Caco-2 (cell line): ENCODE data around the gene CCDC91. TPM values are rescaled to one million over a fixed set of nuclear protein-coding genes. Genes with fewer than 3 reads are reported as not detected.

Source experiments
- BruUV-seq: library from RNA; stranded (reverse); fragments of 400-500 nt; replicated peaks from 2 replicates; lab custom pipeline; 2021; lab: Mats Ljungman, UMichigan
- CTCF ChIA-PET: fragments of 300-600 bp; sonication (Branson Sonifier 250); formaldehyde crosslinking; loops from one replicate; lab custom pipeline; 2022; ENCODE audit warnings: antibody characterized with exemption; lab: Charles Lee
- POLR2A ChIA-PET: fragments of 300-600 bp; sonication (Branson Sonifier 250); formaldehyde crosslinking; loops from one replicate; lab custom pipeline; 2022; ENCODE audit warnings: antibody characterized with exemption; lab: Charles Lee
- DNase-seq, 2 experiments: peaks; one replicate each; pipeline versions ENCODE4 v3.0.0 to v3.0.0-alpha.2; 2020 to 2022
- H3K27me3 ChIP-seq: replicated peaks from 2 replicates; pipeline ENCODE4 v1.6.0; 2011; ENCODE audit warnings: low read length; ENCODE audit not compliant: control insufficient read depth, insufficient read depth
- H3K36me3 ChIP-seq: 2 replicates; pipeline ENCODE4 v1.5.1; 2011; ENCODE audit warnings: low read length; ENCODE audit not compliant: control insufficient read depth, insufficient read depth
- H3K4me1 ChIP-seq: fragments of 250-450 bp; sonication (Bioruptor Pico); 2 replicates; pipeline ENCODE4 v1.5.1; 2020; ENCODE audit warnings: mild to moderate bottlenecking
- H3K4me3 ChIP-seq: 2 replicates; pipeline ENCODE4 v1.5.1; 2011; ENCODE audit warnings: low read depth, mild to moderate bottlenecking, control low read depth, low read length
- H3K9me3 ChIP-seq: fragments of 250-450 bp; sonication (Bioruptor Pico); 2 replicates; pipeline ENCODE4 v1.5.1; 2020; ENCODE audit warnings: mild to moderate bottlenecking, moderate library complexity
- H3K27ac Mint-ChIP-seq: one replicate; pipeline ENCODE4 v1.8.0; 2022; ENCODE audit warnings: mixed read lengths; ENCODE audit not compliant: unreplicated experiment
- H3K27me3 Mint-ChIP-seq: one replicate; pipeline ENCODE4 v1.8.0; 2022; ENCODE audit warnings: mixed read lengths; ENCODE audit not compliant: insufficient read depth, unreplicated experiment
- H3K36me3 Mint-ChIP-seq: one replicate; pipeline ENCODE4 v1.8.0; 2022; ENCODE audit warnings: mild to moderate bottlenecking, mixed read lengths; ENCODE audit not compliant: insufficient read depth, unreplicated experiment
- H3K4me1 Mint-ChIP-seq: one replicate; pipeline ENCODE4 v1.8.0; 2022; ENCODE audit warnings: low read depth, mixed read lengths; ENCODE audit not compliant: unreplicated experiment
- H3K4me3 Mint-ChIP-seq: one replicate; pipeline ENCODE4 v1.8.0; 2022; ENCODE audit warnings: mild to moderate bottlenecking, moderate library complexity, mixed read lengths; ENCODE audit not compliant: unreplicated experiment
- H3K9me3 Mint-ChIP-seq: one replicate; pipeline ENCODE4 v1.8.0; 2022; ENCODE audit warnings: mixed read lengths; ENCODE audit not compliant: unreplicated experiment
- intact Hi-C: fragments of 100-400 bp; cut with micrococcal nuclease; formaldehyde crosslinking; loops from one replicate; pipeline ENCODE4 v1.10.0; 2022; ENCODE audit not compliant: unreplicated experiment
- total RNA-seq: library from RNA; stranded (reverse); gene quantifications from 2 replicates; pipeline ENCODE4 v1.2.3, GENCODE V29; 2022
- TF ChIP-seq, protein P1 (sequence below), 2 experiments: fragments of 200-600 bp in 1 of 2; IDR thresholded peaks; 1 replicate in 1 of 2; 2 replicates in 1 of 2; pipeline versions ENCODE4 v1.5.1 to v1.8.0; 2011 to 2022; ENCODE audit warnings: antibody characterized with exemption in 1 of 2, control low read depth in 1 of 2, inconsistent platforms in 1 of 2, low read depth in 1 of 2, low read length in 1 of 2, mild to moderate bottlenecking in 1 of 2, moderate library complexity in 1 of 2; ENCODE audit not compliant: insufficient read depth in 1 of 2, severe bottlenecking in 1 of 2, unreplicated experiment in 1 of 2

The CCDC91 gene
- total RNA-seq, 1 experiment from 2014 or later = 21.6 TPM

DNA sequence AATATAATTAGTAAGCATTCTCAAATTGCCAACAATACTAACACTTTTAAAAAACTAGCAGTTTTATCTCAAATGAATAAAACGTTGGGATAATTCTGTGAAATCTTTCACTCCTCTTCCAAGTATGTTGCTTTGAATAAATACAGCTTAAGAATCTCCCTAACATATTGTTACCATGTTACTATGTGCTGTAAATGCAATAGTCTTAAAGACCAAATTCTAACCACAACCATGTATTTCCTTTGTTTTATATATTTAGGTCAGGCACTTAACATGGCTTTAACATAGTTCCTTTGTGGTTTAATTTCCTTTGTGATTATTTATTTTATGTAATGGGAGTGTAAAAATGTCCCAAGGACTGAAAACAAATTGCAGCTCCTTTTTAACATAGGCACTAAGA is 33.9 kb upstream of the CCDC91 start:
- intact Hi-C loops = no loop called here

GRCh38 chr12:28156804-28157203 is 33.5 kb upstream of the CCDC91 start:
- CTCF ChIA-PET = interaction anchor here (0.7 to 1.2 kb wide), 2 partner anchors 9 to 11 kb away, joined by 3 read pairs; no protein-coding TSS in a partner anchor

More for the DNA sequence above, 33.9 kb upstream of the CCDC91 start:
- peaks cover 2% of the 10 kb centered on the region; the same call in 1 of the 2 replicates for H3K27me3 ChIP-seq
- CTCF ChIA-PET = interaction anchor here (0.7 to 1.2 kb wide), 2 partner anchors 10 to 11 kb away, joined by 3 read pairs; no protein-coding TSS in a partner anchor
- H3K36me3 Mint-ChIP-seq = no peaks in the 10 kb centered on the region
- H3K4me3 ChIP-seq = no peak overlapping the region
- BruUV-seq = no TSS peak
- no peaks in the 10 kb centered on the region for H3K4me1 Mint-ChIP-seq
- no peaks in the 10 kb centered on the region for H3K9me3 ChIP-seq
- H3K27ac Mint-ChIP-seq = no peak overlapping the region
- no peak for DNase-seq
- TF ChIP-seq, protein P1, sequence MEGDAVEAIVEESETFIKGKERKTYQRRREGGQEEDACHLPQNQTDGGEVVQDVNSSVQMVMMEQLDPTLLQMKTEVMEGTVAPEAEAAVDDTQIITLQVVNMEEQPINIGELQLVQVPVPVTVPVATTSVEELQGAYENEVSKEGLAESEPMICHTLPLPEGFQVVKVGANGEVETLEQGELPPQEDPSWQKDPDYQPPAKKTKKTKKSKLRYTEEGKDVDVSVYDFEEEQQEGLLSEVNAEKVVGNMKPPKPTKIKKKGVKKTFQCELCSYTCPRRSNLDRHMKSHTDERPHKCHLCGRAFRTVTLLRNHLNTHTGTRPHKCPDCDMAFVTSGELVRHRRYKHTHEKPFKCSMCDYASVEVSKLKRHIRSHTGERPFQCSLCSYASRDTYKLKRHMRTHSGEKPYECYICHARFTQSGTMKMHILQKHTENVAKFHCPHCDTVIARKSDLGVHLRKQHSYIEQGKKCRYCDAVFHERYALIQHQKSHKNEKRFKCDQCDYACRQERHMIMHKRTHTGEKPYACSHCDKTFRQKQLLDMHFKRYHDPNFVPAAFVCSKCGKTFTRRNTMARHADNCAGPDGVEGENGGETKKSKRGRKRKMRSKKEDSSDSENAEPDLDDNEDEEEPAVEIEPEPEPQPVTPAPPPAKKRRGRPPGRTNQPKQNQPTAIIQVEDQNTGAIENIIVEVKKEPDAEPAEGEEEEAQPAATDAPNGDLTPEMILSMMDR (IDR thresholded peaks at IDR 0.05; ENCODE audit: insufficient read depth in 1 of 2, low read depth in 1 of 2, low read length in 1 of 2, severe bottlenecking in 1 of 2, unreplicated experiment in 1 of 2) = no peak
- POLR2A ChIA-PET = no interaction called here
- H3K4me3 Mint-ChIP-seq = no peak overlapping the region
- H3K36me3 ChIP-seq = no peaks in the 10 kb centered on the region
- H3K4me1 ChIP-seq = no peaks in the 10 kb centered on the region
- no peaks in the 10 kb centered on the region for H3K9me3 Mint-ChIP-seq
- peaks cover 8% of the 10 kb centered on the region for H3K27me3 Mint-ChIP-seq

DNA sequence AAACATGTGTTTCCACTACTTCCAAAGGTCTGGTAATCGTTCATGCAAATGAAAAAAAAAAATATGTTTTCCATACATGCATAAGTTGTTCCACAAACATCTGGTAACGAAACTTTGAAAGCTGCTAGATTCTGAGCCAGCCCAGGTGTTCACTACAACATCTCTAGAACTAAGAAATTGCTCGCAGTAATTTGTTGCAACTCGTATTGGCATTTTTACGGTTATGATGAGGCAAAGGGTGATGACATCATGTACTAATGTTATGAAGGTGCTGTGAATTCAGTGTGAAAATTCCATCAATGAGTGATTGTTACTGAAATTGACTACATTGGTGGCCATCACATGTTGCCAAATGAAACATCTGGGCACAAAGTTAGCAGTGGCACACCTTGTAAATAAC is 31.9 kb upstream of the CCDC91 start:
- TF ChIP-seq, protein P1 (IDR thresholded peaks at IDR 0.05; ENCODE audit: insufficient read depth in 1 of 2, low read depth in 1 of 2, low read length in 1 of 2, severe bottlenecking in 1 of 2, unreplicated experiment in 1 of 2) = no peak
- Mint-ChIP-seq H3K27me3 (peaks cover 6% of the 10 kb centered on the region), H3K36me3 (no peaks in the 10 kb centered on the region), H3K27ac (no peak overlapping the region), H3K4me1 (no peaks in the 10 kb centered on the region), H3K9me3 (no peaks in the 10 kb centered on the region), H3K4me3 (no peak overlapping the region)
- Histone ChIP-seq H3K4me3 (no peak overlapping the region), H3K4me1 (no peaks in the 10 kb centered on the region), H3K36me3 (no peaks in the 10 kb centered on the region), H3K9me3 (no peaks in the 10 kb centered on the region), H3K27me3 (peaks cover 2% of the 10 kb centered on the region; the same call in 1 of the 2 replicates)
- CTCF ChIA-PET = no interaction called here
- DNase-seq = no peak
- POLR2A ChIA-PET = no interaction called here
- BruUV-seq = no TSS peak
- intact Hi-C loops = no loop called here

More at GRCh38 chr12:28156804-28157203, 33.5 kb upstream of the CCDC91 start:
- Mint-ChIP-seq H3K27ac (no peak overlapping the region), H3K27me3 (peaks cover 8% of the 10 kb centered on the region), H3K4me3 (no peak overlapping the region), H3K36me3 (no peaks in the 10 kb centered on the region), H3K9me3 (no peaks in the 10 kb centered on the region), H3K4me1 (no peaks in the 10 kb centered on the region)
- H3K4me1 ChIP-seq = no peaks in the 10 kb centered on the region
- no peak overlapping the region for H3K4me3 ChIP-seq
- DNase-seq = no peak
- intact Hi-C loops = no loop called here
- no TSS peak for BruUV-seq
- H3K9me3 ChIP-seq = no peaks in the 10 kb centered on the region
- POLR2A ChIA-PET = no interaction called here
- TF ChIP-seq, protein P1 (IDR thresholded peaks at IDR 0.05; ENCODE audit: insufficient read depth in 1 of 2, low read depth in 1 of 2, low read length in 1 of 2, severe bottlenecking in 1 of 2, unreplicated experiment in 1 of 2) = no peak
- no peaks in the 10 kb centered on the region for H3K36me3 ChIP-seq
- H3K27me3 ChIP-seq = peaks cover 2% of the 10 kb centered on the region; the same call in 1 of the 2 replicates
